Glomerular visceral epithelial cell (primary cell): Measurements from ENCODE around the gene HNRNPH1.
A peak's percentile ranks its signal among the peaks of the same experiment; 100 is the strongest.

Source experiments
- DNase-seq: peaks from one replicate; pipeline ENCODE4 v3.0.0-alpha.2; 2016; ENCODE audit errors: extremely low spot score

HNRNPH1 gene

GRCh38 chr5:179621551-179622214 is 1.8 kb downstream of the HNRNPH1 start:
- DNase-seq, result no peak

DNA sequence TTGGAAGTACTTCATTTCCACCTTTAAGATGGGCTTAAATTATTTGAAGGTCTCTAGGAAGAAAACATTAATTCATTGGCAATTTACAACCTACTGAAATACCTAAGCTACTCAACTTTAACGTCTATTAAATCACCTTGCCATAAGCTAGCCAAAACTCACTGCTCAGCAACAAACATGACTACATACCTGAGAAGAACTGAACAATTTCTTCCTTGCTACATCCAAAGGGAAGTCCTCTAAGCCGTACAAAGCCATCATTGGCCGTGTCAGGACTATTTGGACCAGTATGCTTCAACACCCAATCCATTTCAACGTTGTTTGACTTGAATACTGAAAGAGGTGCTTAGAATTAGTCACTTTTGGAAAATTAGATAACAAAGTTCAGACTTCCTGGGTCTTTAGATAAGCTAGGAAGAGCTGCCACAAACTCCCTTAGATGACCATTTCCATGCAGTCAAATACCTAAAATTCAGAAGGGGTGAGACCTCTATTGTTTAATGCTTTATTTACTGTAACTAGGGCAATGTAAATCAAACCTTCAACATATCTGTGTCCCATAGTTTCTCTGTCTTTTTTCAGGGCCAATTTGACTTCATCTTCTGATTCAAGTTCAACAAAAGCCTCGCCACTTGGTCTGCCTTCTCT is 2.6 kb downstream of the HNRNPH1 start:
- peak; percentile 19 for DNase-seq

GRCh38 chr5:179620293-179620692 is 3.2 kb downstream of the HNRNPH1 start:
- DNase-seq, result peak; percentile 18

DNA sequence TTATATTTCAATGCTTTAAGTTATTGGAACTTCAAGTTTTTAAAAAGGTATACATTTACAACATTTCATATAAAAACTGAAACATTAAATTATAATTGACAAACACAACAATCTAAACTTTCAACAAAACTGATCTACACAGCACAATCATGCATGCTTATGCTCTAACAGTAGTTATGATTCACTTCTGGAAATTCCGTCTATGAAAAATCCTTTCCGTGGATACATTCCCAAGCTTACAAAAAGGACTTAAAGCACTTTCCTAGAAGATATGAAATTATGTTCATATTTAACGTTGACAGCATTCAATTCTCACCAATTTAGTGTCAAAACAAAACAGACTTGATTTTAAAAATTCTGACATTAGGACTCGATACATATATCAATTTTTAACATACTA is 3.7 kb downstream of the HNRNPH1 start:
- no peak for DNase-seq

DNA sequence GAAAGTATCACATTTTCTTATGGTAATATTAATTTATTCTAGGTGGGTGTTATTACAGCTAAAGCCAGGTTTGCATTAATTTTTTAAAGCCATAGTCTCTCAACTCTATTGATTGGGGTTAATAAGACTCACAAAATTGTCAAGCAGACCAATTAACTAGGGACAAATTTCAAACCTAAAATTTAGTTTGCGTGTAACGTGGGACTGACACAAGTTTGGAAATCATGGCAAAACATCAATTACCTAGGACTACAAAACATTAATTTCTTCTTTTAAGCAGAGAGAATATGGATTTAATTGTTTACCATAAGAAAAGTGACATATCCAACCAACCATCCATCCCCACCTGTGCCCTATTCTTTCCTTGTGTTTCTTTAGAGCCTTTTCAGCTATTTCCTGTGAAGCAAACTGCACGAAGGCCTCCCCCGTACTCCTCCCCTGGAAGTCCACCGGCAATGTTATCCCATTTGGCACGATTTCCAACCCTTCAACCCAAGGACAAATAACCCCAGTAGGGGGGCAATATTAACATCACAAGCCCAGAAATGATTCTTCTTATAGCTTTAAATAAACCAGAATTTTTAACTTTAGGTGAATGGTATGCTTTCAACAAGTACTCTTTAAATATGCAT is 4.4 kb downstream of the HNRNPH1 start:
- DNase-seq, result peak; percentile 24

GRCh38 chr5:179617930-179618329 is 5.5 kb downstream of the HNRNPH1 start:
- DNase-seq, result no peak

DNA sequence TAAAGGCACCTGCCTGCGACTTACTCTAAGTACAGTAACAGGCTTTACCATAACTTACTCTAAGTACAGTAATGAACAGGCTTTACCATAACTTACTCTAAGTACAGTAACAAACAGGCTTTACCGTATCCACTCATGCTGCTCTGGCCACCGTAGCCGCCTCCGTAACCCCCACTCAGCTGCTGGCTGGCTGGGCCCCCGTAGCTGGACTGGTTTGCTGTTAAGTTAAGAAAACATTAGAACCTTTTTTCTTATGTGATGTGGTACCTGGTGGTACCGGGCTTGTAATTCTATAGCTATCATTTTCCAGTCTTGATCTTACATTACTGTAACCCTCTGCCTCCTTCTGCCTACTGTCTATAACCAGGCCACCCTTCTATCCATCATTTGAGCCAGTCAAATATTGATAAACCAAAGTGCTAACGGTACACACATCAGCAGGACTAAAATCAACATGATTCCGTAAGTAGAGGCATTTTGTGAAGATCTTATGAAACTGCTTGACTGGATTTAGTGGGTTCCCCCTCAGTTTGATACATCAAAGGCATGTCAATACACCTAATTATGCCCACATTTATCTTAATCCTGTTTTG is 7.4 kb downstream of the HNRNPH1 start:
- no peak for DNase-seq

DNA sequence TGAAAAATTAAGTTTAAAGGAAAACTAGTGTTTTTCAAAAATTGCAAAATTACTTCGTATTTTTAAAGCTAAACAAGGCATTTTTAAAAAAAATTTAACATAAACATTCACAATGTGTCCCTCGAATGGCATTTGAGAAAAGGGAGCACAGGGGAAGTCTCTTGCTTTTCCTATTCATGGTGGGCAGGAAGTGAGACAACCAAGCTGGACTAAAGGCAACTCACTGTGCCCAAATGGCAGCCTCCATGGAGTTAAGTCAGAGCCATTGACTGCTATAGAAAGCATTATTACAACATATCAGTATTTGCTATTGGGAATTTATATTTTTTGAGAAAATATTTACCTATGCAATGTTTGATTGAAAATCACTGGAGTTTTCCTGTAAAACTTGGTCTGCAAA is 8.3 kb downstream of the HNRNPH1 start:
- DNase-seq, result no peak

DNA sequence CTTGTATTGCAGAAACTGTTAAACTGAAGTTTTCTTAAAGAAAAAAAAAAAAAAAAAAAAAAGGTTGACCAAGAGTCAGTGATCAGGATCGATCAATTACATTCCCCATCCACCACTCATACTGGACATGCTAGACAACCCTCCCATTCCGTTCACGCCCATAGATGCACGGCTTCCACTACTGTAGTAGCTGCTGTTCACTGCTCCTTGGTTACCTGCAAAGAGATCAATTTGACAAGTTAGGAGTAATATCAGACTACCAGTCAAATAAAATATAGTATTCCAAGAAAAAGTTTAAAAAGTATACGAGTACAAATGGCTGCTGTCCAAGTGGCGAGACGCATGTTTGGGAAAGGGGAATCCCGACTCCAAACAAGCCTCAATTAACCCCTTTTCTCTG is 8.7 kb downstream of the HNRNPH1 start:
- DNase-seq, result no peak

DNA sequence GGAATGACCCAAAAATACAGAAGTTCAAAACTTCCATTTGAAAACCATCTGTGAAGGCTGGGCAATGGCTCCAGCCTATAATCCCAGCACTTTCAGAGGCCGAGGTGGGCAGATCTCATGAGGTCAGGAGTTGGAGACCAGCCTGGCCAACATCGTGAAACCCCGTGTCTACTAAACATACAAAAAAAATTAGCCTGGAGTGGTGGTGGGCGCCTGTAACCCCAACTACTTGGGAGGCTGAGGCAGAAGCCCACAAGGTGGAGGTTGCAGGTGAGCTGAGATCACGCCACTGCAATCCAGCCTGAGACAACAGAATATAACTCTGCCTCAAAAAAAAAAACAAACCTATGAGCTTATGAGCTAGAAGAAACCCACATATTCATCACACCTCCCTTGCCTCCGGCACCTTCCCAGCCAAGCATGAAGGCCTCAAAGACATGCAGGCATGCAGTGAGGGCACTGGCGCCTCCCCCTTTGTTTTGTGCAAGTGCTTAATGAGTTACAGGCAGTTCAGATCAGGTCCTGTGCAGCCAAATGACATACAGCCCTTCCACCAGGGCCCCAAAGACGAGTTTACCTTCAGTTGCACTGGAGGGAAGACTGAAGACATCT is 9.9 kb downstream of the HNRNPH1 start:
- peak; percentile 49 for DNase-seq

DNA sequence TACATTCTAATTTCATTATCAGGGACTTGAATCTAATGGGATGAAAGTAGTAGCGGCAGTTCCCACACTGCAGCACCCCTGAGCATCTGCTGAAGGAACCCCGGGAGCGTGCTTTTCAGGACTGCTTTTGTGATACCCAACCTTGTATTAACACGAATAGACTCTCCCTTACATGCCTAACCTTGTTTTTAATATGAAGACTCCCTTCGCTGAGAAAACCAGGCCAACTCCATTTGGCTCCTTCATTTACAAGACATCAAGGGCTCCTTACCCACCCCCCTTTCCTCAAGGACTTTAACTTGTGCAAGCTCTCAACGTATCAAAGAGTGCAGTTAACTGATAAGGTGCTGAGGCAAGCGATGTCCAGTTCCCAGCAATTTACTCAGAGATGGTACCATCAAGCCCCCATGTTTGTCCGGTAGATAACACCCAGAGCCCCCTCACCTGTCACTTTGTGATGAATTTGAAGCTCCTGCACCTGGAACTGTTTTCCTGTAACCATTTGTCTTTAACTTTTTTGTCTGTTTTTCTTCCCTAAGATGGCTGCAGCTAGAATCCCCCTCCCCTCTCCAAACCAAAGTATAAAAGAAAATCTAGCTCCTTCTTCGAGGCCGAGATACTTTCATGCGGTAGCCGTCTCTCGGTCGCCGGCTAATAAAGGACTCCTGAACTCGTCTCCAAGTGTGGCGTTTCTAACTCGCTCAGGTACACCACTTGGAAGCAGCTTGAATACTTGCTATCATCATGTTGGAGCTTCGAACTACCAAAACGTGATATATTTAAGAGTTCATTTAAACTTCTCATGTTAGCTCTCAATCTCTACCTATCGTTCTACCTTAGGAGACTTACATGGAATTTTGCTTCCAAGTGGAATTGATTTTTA is 10.7 kb downstream of the HNRNPH1 start:
- peak; percentile 44 for DNase-seq

DNA sequence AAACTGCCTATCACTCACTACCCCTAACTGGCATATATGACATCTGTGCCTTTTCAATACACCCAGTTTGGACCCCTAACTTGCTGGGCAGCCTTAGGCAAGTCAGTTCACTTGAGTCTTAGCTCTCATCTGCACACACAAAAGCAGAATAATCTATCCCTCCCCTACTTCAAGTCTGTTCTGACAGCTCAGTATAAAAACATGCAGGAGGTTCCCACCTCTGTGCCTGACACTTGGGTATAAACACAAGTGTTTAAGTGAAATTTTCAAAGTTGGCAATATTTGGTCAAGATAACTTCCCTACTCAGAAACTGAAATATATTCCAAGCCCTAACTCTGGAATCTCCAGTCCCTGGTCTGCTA is 12.6 kb downstream of the HNRNPH1 start:
- DNase-seq, result no peak

DNA sequence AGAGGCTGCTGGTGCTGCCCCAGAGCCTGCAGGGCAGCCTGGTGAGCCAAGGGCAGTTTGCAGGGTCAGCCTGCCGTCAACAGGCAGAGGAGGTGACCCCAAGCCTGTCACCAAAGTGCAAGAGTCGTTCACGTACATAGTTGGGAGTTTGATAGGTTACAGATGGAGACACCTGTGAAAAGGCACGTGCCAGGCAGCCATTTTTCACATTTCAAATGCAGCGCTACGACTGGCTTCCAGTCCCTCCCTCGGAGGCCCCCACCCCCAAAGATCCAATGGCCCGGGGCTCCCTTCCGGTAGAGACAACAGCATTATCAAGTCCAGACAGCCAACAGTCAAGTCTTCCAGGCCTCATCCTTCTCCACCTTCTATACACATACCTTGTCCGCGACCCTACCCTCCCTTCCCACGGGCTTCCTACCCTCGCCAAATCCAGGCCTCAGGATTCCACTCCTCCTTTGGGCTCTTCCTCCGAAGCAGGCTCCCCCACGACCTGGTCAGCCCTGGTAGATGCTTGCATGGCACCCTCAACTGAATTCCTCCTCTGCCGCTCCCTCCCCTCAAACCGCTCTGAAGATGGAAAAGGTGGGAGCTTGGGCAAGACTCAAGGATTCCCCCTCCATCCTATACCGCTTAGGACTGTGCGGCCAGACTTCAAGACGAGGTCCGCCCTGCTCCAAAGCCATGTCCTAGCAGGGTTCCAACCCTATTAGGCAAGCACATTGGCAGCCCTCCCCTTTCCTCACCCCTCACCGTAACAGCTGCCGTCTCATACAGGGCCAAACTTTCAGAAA is 13.2 kb downstream of the HNRNPH1 start:
- DNase-seq, result peak; percentile 37

GRCh38 chr5:179609834-179610108 is 13.7 kb downstream of the HNRNPH1 start:
- DNase-seq, result peak; percentile 13

DNA sequence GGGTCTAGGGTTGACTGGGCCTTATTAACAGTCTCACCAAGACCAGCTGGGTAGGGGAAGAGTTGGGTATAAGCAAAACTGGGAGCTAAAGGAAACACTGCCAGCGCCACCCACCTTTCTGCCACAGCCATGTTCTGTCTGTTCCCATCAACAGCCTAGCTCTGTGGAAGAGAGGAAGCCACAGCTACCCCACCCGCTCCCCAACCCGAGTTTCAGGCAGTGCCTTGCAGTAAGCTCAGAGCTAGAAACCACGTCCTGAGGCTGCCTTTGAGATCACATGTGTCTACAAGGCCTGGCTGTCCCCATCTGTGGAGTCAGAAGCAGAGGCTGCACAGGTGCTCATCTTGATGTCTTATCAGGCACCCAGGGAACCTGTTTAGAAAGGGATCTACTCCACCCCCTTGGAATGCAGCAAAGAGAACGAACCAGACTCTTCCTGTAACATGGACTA is 15.3 kb downstream of the HNRNPH1 start:
- peak; percentile 38 for DNase-seq

DNA sequence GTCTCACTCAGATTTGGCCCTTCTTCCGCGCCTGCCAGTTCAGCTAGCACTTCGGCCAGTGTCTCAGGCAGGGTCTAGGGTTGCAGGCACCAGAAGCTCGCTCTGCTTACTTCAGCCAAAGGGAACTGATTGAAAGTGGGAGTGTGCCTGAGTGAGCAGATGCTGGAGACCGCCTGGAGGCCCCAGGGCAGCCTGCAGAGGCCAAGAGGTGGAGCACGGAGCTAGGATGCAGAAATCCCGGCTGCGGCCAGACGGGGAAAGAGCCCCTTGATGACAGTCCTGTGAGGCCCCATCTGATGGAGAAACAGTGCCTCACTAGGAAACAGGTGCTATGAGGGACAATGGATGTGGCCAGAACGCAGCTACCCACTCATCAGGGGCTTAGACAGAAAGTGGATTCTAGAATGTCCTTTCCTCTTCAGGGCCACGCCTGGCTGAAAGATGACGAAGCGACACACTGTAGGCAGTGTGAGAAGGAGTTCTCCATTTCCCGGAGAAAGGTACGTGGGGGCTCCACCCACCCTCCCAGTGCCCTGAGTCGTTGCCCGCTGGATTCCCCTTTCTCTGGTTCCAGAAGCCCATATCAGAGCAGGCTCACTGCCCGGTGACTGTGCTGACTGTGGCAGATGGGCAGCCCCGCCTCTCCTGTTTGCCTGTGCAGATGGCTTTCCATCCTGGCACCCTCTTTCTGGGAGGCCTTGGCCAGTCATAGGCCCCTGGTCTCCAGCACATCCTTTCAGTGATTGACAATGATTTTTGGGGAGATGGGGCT is 16.1 kb downstream of the HNRNPH1 start:
- peak; percentile 21 for DNase-seq

- no peak for DNase-seq
Observed at GRCh38 chr5:179606910-179607159, 16.6 kb downstream of the HNRNPH1 start.

- DNase-seq, result no peak
Observed at GRCh38 chr5:179606071-179606909, 17.2 kb downstream of the HNRNPH1 start.

DNA sequence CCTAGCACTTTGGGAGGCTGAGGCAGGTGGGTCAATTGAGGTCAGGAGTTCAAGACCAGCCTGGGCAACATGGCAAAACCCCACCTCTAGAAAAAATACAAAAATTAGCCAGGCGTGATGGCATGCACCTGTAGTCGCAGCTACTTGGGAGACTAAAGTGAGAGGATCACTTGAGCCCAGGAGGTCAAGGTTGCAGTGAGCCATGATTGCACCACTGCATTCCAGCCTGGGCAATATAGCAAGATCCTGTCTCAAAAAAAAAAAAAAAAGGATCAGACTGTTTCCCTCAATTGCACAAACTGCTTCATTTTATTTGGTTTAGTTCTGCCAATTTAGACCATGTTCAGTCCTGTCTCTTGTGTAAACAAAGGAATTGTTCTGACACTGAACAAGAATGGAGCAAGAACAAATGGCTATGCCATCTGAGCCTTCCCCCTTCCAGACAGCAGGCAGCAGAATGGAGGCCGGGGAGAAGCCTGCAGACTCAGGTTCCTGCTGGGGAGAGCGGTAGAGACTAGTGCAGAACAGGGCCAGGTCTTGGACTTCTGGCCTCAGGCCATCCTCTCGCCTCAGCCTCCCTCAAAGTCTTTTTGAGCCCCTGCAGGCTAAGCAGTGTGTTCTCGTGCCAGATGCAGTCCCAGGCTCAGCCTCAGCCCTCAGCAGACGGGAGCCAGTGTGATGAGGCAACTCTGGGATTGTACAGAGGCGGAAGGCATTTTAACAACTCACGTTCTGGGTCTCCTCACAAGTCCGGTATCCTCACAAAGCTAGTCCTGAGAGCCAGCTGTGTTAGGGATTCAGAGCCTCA is 18.2 kb downstream of the HNRNPH1 start:
- DNase-seq, result no peak
